Measurements from ENCODE around the gene SLC24A3.

The SLC24A3 gene

GRCh38 chr20:19531446-19531845 lies 319.0 kb downstream of the SLC24A3 start:
- TF ChIP-seq, protein P1, sequence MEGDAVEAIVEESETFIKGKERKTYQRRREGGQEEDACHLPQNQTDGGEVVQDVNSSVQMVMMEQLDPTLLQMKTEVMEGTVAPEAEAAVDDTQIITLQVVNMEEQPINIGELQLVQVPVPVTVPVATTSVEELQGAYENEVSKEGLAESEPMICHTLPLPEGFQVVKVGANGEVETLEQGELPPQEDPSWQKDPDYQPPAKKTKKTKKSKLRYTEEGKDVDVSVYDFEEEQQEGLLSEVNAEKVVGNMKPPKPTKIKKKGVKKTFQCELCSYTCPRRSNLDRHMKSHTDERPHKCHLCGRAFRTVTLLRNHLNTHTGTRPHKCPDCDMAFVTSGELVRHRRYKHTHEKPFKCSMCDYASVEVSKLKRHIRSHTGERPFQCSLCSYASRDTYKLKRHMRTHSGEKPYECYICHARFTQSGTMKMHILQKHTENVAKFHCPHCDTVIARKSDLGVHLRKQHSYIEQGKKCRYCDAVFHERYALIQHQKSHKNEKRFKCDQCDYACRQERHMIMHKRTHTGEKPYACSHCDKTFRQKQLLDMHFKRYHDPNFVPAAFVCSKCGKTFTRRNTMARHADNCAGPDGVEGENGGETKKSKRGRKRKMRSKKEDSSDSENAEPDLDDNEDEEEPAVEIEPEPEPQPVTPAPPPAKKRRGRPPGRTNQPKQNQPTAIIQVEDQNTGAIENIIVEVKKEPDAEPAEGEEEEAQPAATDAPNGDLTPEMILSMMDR (conservative IDR thresholded peaks at IDR 0.05; ENCODE audit: low read length), result no peak
- no peak for DNase-seq (ENCODE audit: low read depth)
- H3K4me3 ChIP-seq (ENCODE audit: low read length), result no peak overlapping the region

DNA sequence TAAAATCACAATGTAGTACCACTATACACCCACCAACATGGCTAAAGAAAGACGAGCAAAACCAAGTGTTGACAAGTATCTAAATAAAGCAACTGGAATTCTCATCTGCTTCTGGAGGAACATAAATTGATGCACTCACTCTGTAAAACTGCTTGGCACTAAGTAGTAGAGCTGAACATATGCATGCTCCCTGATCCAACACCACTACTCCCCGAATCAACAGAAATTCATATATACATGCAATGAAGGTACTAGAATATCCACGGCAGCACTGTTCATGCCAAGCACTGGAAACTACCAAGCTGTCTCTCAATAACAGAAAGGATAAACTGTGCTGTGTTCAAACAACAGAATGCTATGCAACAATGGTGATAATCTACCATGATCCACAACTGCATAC lies 326.1 kb downstream of the SLC24A3 start:
- no peak overlapping the region for H3K4me3 ChIP-seq (ENCODE audit: low read length)
- DNase-seq (ENCODE audit: low read depth), result no peak
- TF ChIP-seq, protein P1 (conservative IDR thresholded peaks at IDR 0.05; ENCODE audit: low read length), result no peak

DNA sequence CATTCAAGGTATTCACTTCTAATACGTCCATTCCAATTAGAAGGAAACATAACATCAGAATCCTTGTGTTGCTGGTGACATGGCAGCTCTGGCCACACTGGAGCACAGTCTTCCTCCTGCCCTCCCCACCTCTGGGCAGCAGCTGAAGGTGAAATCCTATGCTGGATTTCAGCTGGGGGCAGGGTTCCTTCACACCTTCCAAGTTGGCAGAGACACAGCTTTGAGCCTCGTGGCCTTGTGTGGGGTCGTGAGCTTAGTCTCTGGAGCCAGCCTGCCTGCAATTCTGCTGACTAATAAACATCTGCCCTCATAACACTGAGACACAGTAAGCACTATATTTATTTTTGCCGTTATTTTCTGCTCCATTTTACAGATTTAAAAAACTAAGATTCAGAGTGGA lies 326.7 kb downstream of the SLC24A3 start:
- H3K4me3 ChIP-seq (ENCODE audit: low read length), result no peak overlapping the region
- TF ChIP-seq, protein P1 (conservative IDR thresholded peaks at IDR 0.05; ENCODE audit: low read length), result no peak
- DNase-seq (ENCODE audit: low read depth), result no peak

- H3K4me3 ChIP-seq (ENCODE audit: low read length), result no peak overlapping the region
- TF ChIP-seq, protein P1 (conservative IDR thresholded peaks at IDR 0.05; ENCODE audit: low read length), result no peak
- DNase-seq (ENCODE audit: low read depth), result no peak
Measured at GRCh38 chr20:19540392-19540791, 327.9 kb downstream of the SLC24A3 start.

DNA sequence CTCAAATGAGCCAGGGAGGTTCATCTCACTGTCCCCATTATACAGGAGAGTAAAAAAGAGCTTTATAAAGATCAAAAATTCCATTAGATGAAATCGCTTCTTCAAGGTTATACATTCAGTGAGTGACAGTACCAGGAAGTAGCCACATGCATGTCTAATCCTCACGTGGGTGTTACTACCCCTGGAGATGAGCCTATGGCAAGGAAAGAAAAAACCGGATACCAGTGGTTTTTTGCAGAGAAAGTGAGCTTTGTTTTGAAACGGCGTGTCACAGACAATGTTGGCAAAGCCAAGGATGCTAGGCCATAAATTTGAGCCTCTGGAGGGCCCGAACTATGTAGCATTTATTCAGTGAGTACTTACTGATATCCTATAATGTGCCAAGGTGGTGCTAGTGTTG lies 330.7 kb downstream of the SLC24A3 start:
- TF ChIP-seq, protein P1 (conservative IDR thresholded peaks at IDR 0.05; ENCODE audit: low read length), result no peak
- DNase-seq (ENCODE audit: low read depth), result no peak
- H3K4me3 ChIP-seq (ENCODE audit: low read length), result no peak overlapping the region

DNA sequence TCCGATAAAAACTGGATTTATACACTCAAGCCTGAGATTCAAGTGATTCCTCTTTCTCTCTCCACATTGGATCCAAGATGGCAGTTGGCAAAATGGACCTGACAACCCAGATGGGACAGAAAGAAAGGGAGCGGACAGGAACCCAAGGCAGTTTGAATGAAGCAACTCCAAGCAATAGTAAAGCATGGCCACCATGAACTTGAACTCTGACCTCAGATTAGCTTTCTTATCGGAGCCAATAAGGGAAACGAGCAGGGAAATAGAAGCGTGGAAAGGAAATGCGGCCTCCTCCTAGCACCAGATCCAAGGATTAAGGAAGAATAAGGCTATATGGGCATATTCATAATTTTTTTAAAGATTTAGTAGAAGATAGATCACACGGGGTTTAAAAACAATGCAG lies 332.2 kb downstream of the SLC24A3 start:
- TF ChIP-seq, protein P1 (conservative IDR thresholded peaks at IDR 0.05; ENCODE audit: low read length), result no peak
- no peak overlapping the region for H3K4me3 ChIP-seq (ENCODE audit: low read length)
- no peak for DNase-seq (ENCODE audit: low read depth)

- no peak overlapping the region for H3K4me3 ChIP-seq (ENCODE audit: low read length)
- no peak for DNase-seq (ENCODE audit: low read depth)
- TF ChIP-seq, protein P1 (conservative IDR thresholded peaks at IDR 0.05; ENCODE audit: low read length), result no peak
Measured at GRCh38 chr20:19546648-19547047, 334.2 kb downstream of the SLC24A3 start.

Measured in AG10803 (cell line).